ENCODE results near the gene RIBC2.
A peak's percentile ranks its signal among the peaks of the same experiment; 100 is the strongest.
"Not testable (repeated sequence)": the region's sequence is repeated elsewhere in the genome, so short reads cannot be mapped to it uniquely, and the experiment has no call there.

RIBC2 gene, protein sequence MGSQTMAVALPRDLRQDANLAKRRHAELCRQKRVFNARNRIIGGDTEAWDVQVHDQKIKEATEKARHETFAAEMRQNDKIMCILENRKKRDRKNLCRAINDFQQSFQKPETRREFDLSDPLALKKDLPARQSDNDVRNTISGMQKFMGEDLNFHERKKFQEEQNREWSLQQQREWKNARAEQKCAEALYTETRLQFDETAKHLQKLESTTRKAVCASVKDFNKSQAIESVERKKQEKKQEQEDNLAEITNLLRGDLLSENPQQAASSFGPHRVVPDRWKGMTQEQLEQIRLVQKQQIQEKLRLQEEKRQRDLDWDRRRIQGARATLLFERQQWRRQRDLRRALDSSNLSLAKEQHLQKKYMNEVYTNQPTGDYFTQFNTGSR

DNA sequence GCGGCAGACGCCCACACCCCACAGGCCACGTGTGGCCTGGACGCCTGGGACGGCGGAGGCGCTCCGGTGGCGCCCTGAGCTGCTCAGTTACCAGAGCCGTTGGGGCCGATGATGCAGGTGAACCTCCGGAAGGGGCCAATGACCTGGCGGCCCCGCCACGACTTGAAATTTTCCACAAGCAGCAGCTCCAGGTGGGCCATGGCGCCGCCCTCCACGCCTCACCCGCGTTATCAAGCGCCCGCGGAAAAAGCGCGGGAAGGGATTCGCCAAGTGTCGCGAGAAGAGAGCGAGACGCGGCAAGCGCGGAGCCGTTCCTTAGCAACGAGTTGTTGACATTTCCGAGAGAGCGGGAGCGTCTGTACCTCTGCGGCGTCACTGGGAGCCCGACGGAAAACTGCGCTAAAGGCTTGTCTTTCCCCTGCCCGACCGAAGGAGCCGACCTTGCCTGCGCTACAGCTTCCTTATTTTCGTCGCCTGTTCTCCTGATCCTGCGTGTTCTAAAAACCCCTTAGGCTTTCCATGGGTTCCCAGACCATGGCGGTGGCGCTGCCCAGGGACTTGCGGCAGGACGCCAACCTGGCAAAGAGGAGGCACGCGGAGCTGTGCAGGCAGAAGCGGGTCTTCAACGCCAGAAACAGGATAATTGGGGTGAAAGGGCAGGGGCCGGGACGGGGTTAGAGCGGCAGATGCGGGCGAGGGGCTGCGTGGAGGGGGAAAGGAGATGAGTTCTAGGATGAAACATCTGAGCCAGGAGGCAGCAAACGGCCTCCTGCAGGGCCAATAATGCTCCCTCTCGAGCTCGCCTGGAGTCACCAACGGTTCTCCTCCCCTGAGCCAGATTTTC is at the start of gene RIBC2, which contains the start of gene SMC1B:
RIBC2 (plus strand) TSS at position 326 of the 844 bp plus-strand sequence; CDS start at position 520, 194 bp downstream.
SMC1B (minus strand) TSS at position 232 of the 844 bp plus-strand sequence; CDS start at position 200, 32 bp downstream.
- no peak for DNase-seq (ENCODE audit: low spot score)

GRCh38 chr22:45366713-45367112 is 46.8 kb upstream of the RIBC2 start:
- no peak for DNase-seq (ENCODE audit: low spot score)

DNA sequence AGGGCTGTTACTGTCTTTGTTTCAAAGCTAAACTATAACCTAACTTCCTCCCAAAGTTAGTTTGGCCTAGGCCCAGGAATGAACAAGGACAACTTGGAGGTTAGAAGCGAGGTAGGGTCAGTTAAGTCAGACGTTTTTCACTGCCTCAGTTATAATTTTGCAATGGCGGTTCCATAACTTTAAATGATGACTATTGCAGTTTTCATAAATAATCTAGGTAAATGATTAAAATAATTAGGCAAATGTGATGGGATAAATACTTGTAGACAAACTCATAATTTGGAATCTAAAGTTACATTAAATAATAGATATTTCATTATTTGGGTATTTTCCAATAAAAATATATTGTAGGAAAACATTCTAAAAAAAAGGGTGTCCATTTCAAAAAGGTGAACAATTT is 39.9 kb upstream of the RIBC2 start:
- not testable (repeated sequence) for DNase-seq (ENCODE audit: low spot score)

GRCh38 chr22:45376009-45376408 is 37.5 kb upstream of the RIBC2 start:
- no peak for DNase-seq (ENCODE audit: low spot score)

DNA sequence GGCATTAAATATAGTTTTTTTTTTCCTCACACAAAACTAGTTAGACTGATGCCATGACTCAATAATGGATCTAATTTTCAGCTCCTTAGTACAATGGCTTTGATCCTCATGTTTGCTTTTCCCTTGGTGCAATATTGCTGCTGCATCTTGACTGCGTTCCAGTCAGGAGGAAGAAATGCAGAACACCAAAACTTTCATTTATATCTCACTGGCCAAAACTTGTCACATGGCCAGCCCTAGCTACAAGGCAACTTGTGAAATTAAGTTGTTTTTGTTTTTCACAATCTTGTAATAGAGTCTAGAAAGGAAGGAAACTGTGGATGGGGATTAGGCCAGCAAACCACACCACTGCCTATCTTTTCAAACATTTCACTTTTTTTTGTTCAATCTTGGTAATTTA is 36.8 kb upstream of the RIBC2 start:
- no peak for DNase-seq (ENCODE audit: low spot score)

DNA sequence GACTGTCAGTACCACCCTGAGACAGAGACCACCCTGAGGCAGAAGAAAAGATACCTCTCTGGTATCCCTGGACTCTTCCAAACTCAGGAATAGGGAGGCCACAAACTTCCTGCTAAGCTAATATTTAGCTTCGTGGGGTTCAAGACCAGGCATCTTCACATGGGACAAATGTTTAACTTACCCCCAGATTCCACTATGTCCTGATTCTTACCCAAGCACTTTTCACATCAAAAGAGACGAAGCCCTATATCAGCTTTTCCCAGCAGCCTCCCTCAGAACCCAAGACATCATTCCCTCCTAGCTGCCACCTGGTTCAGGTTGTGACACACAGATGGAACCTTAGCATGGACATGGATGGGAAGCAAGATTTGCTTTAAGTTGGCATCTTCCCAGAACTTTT is 32.1 kb upstream of the RIBC2 start:
- no peak for DNase-seq (ENCODE audit: low spot score)

- no peak for DNase-seq (ENCODE audit: low spot score)
Measured at GRCh38 chr22:45389546-45389945, 23.9 kb upstream of the RIBC2 start.

GRCh38 chr22:45397806-45398205 is 15.7 kb upstream of the RIBC2 start:
- DNase-seq (ENCODE audit: low spot score) = peak; percentile 5

- DNase-seq (ENCODE audit: low spot score) = no peak
Measured at GRCh38 chr22:45398214-45398613, 15.3 kb upstream of the RIBC2 start.

DNA sequence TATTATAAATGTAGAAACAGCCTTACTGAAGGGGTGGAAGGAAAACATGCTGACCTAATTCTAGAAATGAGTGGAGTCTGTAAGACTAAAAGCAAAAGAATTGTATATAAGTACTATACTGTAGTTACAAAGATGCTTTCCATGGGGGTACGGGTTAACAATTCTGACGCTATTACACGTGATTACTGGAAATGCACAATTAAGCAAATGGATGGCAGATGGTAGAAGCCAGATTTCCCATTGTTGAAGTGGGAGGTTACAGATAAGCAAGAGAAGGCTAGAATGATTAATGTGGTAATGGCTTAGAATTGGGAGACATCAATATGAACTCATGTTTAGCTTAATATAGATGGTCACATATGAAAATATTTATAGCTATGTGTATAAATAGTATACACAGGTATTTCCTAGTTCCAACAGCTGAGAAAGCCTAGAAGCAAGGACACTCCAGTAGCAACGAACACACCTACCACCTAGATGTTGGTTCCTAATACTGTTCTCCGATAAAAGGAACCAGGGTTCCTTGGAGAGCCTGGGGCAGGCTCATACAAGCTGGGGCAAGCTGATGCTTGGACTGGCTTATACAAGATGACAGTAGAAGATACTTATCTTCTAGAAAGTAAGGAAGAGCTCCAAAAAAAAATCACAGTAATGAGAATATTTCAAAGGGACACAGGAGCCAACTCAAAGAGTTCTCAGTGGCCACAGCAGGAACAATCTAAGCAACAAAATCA is 13.6 kb upstream of the RIBC2 start:
- no peak for DNase-seq (ENCODE audit: low spot score)

DNA sequence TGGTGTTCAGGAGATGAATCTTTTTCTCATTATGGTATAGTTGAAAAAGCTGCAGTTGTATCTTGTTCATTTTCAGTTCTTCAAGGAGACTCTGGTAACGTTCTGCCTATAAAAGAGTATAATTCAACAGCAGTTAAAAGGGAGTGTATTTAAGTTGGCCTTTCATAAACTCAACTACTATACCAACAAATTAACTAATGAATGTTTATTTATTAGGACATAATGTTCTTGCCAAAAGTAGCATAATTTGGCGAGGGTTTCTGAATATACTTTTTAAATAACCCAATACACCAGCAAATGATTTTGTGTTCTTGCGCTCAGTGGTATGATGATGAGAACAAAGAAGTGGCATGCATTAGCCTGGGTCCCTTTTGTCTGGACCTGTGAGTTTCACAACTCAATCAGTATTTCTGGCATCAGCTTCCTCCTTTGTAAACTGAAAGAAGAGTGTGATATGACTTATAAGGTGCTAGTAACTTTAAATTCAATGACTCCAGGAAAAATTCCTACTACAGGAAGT is 11.0 kb upstream of the RIBC2 start:
- no peak for DNase-seq (ENCODE audit: low spot score)

DNA sequence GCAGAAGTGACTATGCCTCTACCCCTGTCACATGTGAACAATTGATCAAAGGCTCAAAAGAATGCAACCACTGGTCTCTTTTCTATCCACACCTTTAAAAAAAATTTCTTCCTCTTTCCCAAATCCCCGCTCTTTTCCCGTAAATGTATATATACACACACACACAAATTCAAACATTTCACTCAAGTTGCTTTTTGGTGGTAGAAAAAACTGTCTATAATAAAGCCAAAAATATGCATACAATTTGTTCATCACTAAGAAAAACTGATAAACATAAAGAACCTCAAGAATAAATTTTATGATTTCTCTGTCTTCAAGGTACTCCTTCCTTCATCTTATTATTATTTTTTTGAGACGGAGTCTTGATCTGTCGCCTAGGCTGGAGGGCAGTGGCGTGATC is 5.7 kb upstream of the RIBC2 start:
- DNase-seq (ENCODE audit: low spot score) = no peak

GRCh38 chr22:45413013-45413367 is 503 bp upstream of the RIBC2 start:
- DNase-seq (ENCODE audit: low spot score) = no peak

DNA sequence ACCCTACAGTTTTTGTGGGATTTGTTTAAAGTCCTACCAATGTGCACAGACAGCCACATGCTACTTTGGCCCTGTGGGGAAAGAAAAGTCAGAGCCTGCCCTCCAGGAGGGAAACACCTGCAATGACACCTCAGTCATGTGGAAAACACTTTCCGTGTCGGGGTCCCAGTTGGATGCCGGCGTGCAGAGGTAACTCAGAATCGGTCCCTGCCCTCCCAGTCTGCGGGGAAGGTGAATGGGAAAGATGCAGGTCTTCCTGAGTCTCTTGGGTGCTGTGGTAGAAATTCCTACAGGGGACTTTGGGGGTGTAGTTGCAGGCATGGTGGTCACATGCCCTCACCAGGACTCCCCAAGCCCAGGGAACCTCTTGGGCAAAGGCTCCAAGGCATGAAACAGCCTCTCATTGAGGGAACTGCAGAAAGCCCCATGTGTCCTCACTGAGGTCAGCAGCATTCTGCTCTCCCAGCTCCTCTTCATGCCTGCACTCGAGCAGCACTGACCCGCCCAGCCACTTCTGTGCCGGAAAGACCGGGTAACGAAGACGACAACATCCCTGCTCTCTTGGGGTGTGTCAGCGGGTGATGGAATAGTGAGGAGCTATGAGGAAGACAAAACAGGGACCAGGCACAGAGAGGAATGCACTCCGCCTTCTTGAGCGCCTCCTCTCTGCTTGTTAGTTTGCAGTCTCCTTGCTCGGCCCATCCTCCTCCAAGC is 4.7 kb downstream of the RIBC2 start:
- no peak for DNase-seq (ENCODE audit: low spot score)

DNA sequence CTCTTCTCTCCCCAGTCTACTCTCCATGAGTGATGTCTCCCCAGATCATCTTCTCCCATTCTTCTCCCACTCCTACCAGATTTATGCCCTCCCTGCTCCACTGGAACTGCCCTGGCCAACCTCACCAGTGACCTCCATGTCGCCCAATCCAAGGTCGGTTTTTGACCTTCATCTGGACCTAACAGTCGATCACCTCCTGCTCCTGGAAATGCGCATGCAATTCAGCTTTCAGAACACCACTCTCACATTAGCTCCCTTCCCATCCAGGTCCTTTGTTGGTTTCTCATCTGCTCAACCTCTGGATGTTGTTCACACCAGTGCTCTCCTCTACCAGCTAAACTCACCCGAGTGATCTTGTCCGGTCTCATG is 5.3 kb downstream of the RIBC2 start:
- no peak for DNase-seq (ENCODE audit: low spot score)

- DNase-seq (ENCODE audit: low spot score) = no peak
Measured at GRCh38 chr22:45420011-45420410, 6.5 kb downstream of the RIBC2 start.

DNA sequence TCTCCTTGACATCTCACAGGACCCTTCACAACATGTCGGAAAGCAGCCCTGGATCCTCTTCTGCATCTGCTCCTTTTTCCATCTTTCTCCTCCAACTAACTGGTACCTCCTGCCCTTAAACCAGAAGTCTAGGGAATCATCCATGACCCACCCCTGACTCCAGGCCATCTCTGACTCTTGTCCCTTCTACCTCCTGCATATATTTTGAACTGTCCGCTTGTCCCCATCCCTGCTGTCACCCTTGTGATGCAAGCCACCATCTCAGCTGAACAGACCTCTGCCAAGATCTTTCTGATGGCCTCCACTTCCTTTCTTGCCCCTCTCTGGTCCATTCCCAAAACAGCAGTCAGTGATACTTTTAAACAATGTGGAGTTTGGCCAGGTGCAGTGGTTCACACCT is 7.0 kb downstream of the RIBC2 start:
- no peak for DNase-seq (ENCODE audit: low spot score)

DNA sequence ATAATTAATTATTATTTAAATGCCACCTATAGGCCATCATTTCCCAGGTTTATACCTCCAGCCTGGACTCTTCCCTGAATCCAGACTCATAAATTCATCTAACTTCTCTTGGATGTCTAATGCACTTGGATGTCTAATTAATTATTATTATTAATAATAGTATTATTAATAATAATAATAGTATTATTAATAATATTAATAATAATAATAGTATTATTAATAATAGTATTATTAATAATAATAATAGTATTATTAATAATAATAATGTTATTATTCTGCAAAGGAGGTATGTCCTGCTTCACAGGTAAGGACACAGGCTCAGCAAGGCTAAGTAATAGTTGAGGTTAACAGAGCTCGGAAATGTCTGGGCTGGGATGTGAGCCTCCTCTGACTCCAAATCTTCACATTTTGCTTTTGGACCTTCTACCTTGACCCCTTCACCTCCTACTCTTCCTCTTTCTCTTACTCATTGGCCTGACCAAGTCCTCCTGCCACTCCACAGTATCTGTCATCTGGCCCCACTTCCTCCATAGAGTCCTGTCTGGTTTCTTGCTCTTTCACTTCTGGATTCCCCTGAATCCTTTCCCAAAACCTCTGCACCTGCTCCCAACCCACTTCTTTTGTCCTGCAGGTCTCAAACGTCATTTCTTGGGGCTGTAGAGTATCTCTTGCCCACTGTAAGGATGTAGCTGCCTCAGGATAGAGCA is 8.0 kb downstream of the RIBC2 start:
- no peak for DNase-seq (ENCODE audit: low spot score)

- no peak for DNase-seq (ENCODE audit: low spot score)
Measured at GRCh38 chr22:45422237-45422983, 8.9 kb downstream of the RIBC2 start.

DNA sequence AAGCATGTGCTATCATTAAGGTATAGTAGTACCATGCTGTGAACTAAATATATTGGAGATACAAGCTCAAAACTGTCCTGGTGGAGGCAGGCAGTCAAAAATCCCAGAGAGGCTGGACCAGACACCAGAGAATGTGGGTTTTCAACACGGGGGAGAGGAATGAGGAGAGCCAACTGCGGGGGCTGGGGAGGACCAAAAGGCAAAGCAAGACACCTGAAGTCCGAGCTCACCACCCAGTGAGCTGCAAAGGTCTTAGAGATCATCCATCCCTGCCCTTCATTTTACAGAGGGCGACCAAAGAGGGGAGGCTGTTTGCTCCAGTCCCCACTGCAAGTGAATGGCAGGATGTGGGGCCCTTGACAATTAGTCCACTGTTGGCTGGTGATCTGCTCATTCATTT is 10.0 kb downstream of the RIBC2 start:
- no peak for DNase-seq (ENCODE audit: low spot score)
